Posterior vena cava (tissue), 2 donors: ENCODE data around the gene UBIAD1. TPM values are rescaled to one million over a fixed set of nuclear protein-coding genes. Genes with fewer than 3 reads are reported as not detected.

Experiments
- DNase-seq: peaks from one replicate; pipeline ENCODE4 v3.0.0-alpha.2; 2020; ENCODE audit warnings: low spot score
- intact Hi-C, 2 donors: fragments of 100-400 bp; cut with DNase I; formaldehyde crosslinking; loops; one replicate each; pipeline versions ENCODE4 v1.14.1 to v1.14.2; 2022 to 2023
- total RNA-seq, 2 donors: library from RNA; stranded (reverse); fragmentation: NEBNext Ultra II Directional; extraction: Animal tissue kit (Norgen Biotek cat#: 25700); gene quantifications; one replicate each; pipeline ENCODE4 v1.2.1, GENCODE V29; 2021
- donor health status: DM: yes; HTN: yes; CAD: no.
- donor health status: DM: yes; HTN: yes; CAD: no.

The UBIAD1 gene
- total RNA-seq, 2 donors from 2014 or later, result 8.0 to 12.0 TPM

- DNase-seq, result no peak
- intact Hi-C loops, result loop anchor here in 1 of 2 donors (10.0 kb wide), 1 partner anchor 311 kb away; no protein-coding TSS in a partner anchor
Measured at GRCh38 chr1:11333631-11334030, 60.6 kb downstream of the UBIAD1 start.

- no peak for DNase-seq
- intact Hi-C loops, result loop anchor here in 1 of 2 donors (10.0 kb wide), 1 partner anchor 310 kb away; no protein-coding TSS in a partner anchor
Measured at GRCh38 chr1:11334261-11334804, 61.3 kb downstream of the UBIAD1 start.

GRCh38 chr1:11334821-11335220 is 61.8 kb downstream of the UBIAD1 start:
- intact Hi-C loops, result loop anchor here in 1 of 2 donors (10.0 kb wide), 1 partner anchor 310 kb away; no protein-coding TSS in a partner anchor

GRCh38 chr1:11335417-11336056 is 62.5 kb downstream of the UBIAD1 start:
- no peak for DNase-seq
- intact Hi-C loops, result loop anchor here in 1 of 2 donors (10.0 kb wide), 1 partner anchor 309 kb away; no protein-coding TSS in a partner anchor

More at GRCh38 chr1:11334821-11335220, 61.8 kb downstream of the UBIAD1 start:
- no peak for DNase-seq

GRCh38 chr1:11337580-11338073 is 64.6 kb downstream of the UBIAD1 start:
- intact Hi-C loops, result loop anchor here (1.0 to 10.0 kb wide), 2 partner anchors 41 to 307 kb away; no protein-coding TSS in a partner anchor
- DNase-seq, result no peak

Other genes with a start within 250 kb of the UBIAD1 start
- not detected for gene MASP2, start 226.0 kb upstream of the UBIAD1 start, total RNA-seq
- 10 to 100 TPM; 74.2 to 76.6 TPM for gene SRM, start 213.2 kb upstream of the UBIAD1 start, total RNA-seq
- gene EXOSC10, start 173.3 kb upstream of the UBIAD1 start, total RNA-seq, result 10 to 100 TPM; 40.9 to 43.4 TPM
- gene ANGPTL7, start 83.8 kb upstream of the UBIAD1 start, total RNA-seq, result 1 to 10 TPM; 3.0 to 4.7 TPM
- 10 to 100 TPM; 26.3 to 26.7 TPM for gene MTOR, start 10.6 kb upstream of the UBIAD1 start, total RNA-seq
- not detected for gene DISP3, start 206.0 kb downstream of the UBIAD1 start, total RNA-seq